8988T (cell line): ENCODE data around the gene NUDT16L1.

Experiments
- DNase-seq: peaks from one replicate; pipeline ENCODE4 v3.0.0; 2011

The NUDT16L1 gene

GRCh38 chr16:4696172-4696904, 3.0 kb downstream of the NUDT16L1 start:
- DNase-seq, result peak; percentile 10

GRCh38 chr16:4696905-4697847, 3.8 kb downstream of the NUDT16L1 start:
- peak; percentile 10 for DNase-seq

- DNase-seq, result peak; percentile 11
Measured at GRCh38 chr16:4697848-4698291, 4.5 kb downstream of the NUDT16L1 start.

GRCh38 chr16:4698321-4699045, 5.1 kb downstream of the NUDT16L1 start:
- DNase-seq, result peak; percentile 6

- peak; percentile 5 for DNase-seq
Measured at GRCh38 chr16:4699046-4699556, 5.7 kb downstream of the NUDT16L1 start.

GRCh38 chr16:4700380-4700996, 7.1 kb downstream of the NUDT16L1 start:
- DNase-seq, result peak; percentile 6

GRCh38 chr16:4700997-4701743, 7.8 kb downstream of the NUDT16L1 start:
- DNase-seq, result no peak

GRCh38 chr16:4701791-4702465, 8.6 kb downstream of the NUDT16L1 start:
- DNase-seq, result no peak

- DNase-seq, result no peak
Measured at GRCh38 chr16:4702466-4702808, 9.1 kb downstream of the NUDT16L1 start.

- DNase-seq, result no peak
Measured at GRCh38 chr16:4703906-4704305, 10.5 kb downstream of the NUDT16L1 start.

- no peak for DNase-seq
Measured at GRCh38 chr16:4704491-4704890, 11.1 kb downstream of the NUDT16L1 start.

- no peak for DNase-seq
Measured at GRCh38 chr16:4704913-4705312, 11.6 kb downstream of the NUDT16L1 start.

- DNase-seq, result no peak
Measured at GRCh38 chr16:4706871-4707270, 13.5 kb downstream of the NUDT16L1 start.

GRCh38 chr16:4709481-4709880, 16.1 kb downstream of the NUDT16L1 start:
- no peak for DNase-seq

GRCh38 chr16:4713663-4714501, 20.5 kb downstream of the NUDT16L1 start:
- DNase-seq, result no peak

- no peak for DNase-seq
Measured at GRCh38 chr16:4714996-4715395, 21.6 kb downstream of the NUDT16L1 start.

GRCh38 chr16:4718466-4718865, 25.1 kb downstream of the NUDT16L1 start:
- DNase-seq, result no peak

GRCh38 chr16:4723071-4723767, 29.9 kb downstream of the NUDT16L1 start:
- DNase-seq, result no peak

- DNase-seq, result no peak
Measured at GRCh38 chr16:4724661-4725270, 31.4 kb downstream of the NUDT16L1 start.
